IMR-90 (cell line): ENCODE measurements around the gene BSND. TPM values are rescaled to one million over a fixed set of nuclear protein-coding genes. Genes with fewer than 3 reads are reported as not detected.

Experiments
- ATAC-seq: fragments of 200-7000 bp; cut with Tn5 transposase; 2 replicates; pipeline ENCODE4 v1.9.1; 2020; ENCODE audit warnings: low read depth, mild to moderate bottlenecking, moderate library complexity
- BruUV-seq: library from RNA; stranded (reverse); fragments of 400-500 nt; replicated peaks from 2 replicates; lab custom pipeline; 2021; lab: Mats Ljungman, UMichigan
- CTCF ChIA-PET: fragments of 300-600 bp; formaldehyde crosslinking; extraction: SDS; loops from one replicate; lab custom pipeline; 2021; ENCODE audit warnings: antibody characterized with exemption; lab: Yijun Ruan, JAX
- POLR2A ChIA-PET: fragments of 300-600 bp; sonication (Branson Sonifier 250); formaldehyde crosslinking; loops from one replicate; lab custom pipeline; 2022; ENCODE audit warnings: antibody characterized with exemption; ENCODE audit not compliant: unreplicated experiment; lab: Charles Lee
- DNase-seq: peaks from one replicate; pipeline ENCODE4 v3.0.0; 2013
- H2AFZ ChIP-seq: replicated peaks from 2 replicates; pipeline ENCODE3; 2013; ENCODE audit warnings: low read length, mild to moderate bottlenecking; ENCODE audit not compliant: poor library complexity
- H2AK5ac ChIP-seq: 2 replicates; pipeline ENCODE4 v1.6.1; 2013; ENCODE audit warnings: low read depth, low read length, inconsistent platforms
- H2AK9ac ChIP-seq: replicated peaks from 2 replicates; pipeline ENCODE3; 2013; ENCODE audit warnings: mild to moderate bottlenecking, low read depth, low read length, moderate library complexity; ENCODE audit not compliant: poor library complexity
- H2BK120ac ChIP-seq: 2 replicates; pipeline ENCODE4 v1.6.1; 2013; ENCODE audit warnings: low read depth, low read length, inconsistent platforms
- H2BK15ac ChIP-seq: 3 replicates; pipeline ENCODE4 v1.6.1; 2013; ENCODE audit warnings: low read depth, low read length, inconsistent platforms
- H2BK20ac ChIP-seq: 2 replicates; pipeline ENCODE4 v1.6.1; 2013; ENCODE audit warnings: low read depth, mild to moderate bottlenecking, inconsistent platforms, low read length, moderate library complexity
- H2BK5ac ChIP-seq: 2 replicates; pipeline ENCODE4 v1.6.1; 2013; ENCODE audit warnings: mild to moderate bottlenecking, low read depth, low read length, inconsistent platforms; ENCODE audit not compliant: poor library complexity, severe bottlenecking
- H3K14ac ChIP-seq: replicated peaks from 2 replicates; pipeline ENCODE4 v1.6.1; 2013; ENCODE audit warnings: low read depth, low read length, inconsistent platforms
- H3K18ac ChIP-seq: 2 replicates; pipeline ENCODE4 v1.6.1; 2013; ENCODE audit warnings: low read depth, low read length, control low read depth
- H3K23ac ChIP-seq: 2 replicates; pipeline ENCODE4 v1.6.1; 2013; ENCODE audit warnings: low read depth, low read length, inconsistent platforms
- H3K27ac ChIP-seq: 2 replicates; pipeline ENCODE4 v1.5.1; 2013; ENCODE audit warnings: mild to moderate bottlenecking, control low read depth, low read length; ENCODE audit not compliant: insufficient read depth
- H3K27me3 ChIP-seq: 2 replicates; pipeline ENCODE4 v1.6.1; 2013; ENCODE audit warnings: low read length; ENCODE audit not compliant: control insufficient read depth, insufficient read depth
- H3K36me3 ChIP-seq: 2 replicates; pipeline ENCODE4 v1.6.1; 2013; ENCODE audit warnings: low read length, mixed read lengths; ENCODE audit not compliant: control insufficient read depth, insufficient read depth
- H3K4ac ChIP-seq: 2 replicates; pipeline ENCODE4 v1.6.1; 2013; ENCODE audit warnings: low read depth, low read length, inconsistent platforms
- H3K4me1 ChIP-seq: 2 replicates; pipeline ENCODE4 v1.6.1; 2013; ENCODE audit warnings: low read length, mixed read lengths; ENCODE audit not compliant: control insufficient read depth, insufficient read depth
- H3K4me2 ChIP-seq: 2 replicates; pipeline ENCODE4 v1.6.1; 2013; ENCODE audit warnings: low read depth, mild to moderate bottlenecking, control low read depth, low read length, moderate library complexity
- H3K4me3 ChIP-seq: 2 replicates; pipeline ENCODE4 v1.5.1; 2013; ENCODE audit warnings: low read depth, mild to moderate bottlenecking, control low read depth, low read length, moderate library complexity; ENCODE audit not compliant: insufficient read depth
- H3K56ac ChIP-seq: 2 replicates; pipeline ENCODE4 v1.6.1; 2013; ENCODE audit warnings: low read length, inconsistent platforms; ENCODE audit not compliant: insufficient read depth; ENCODE audit errors: extremely low read depth
- H3K79me1 ChIP-seq, 2 experiments: 2 replicates each; pipeline ENCODE4 v1.6.1; 2013; ENCODE audit warnings: low read length in 2 of 2, inconsistent platforms in 1 of 2, low read depth in 1 of 2
- H3K9ac ChIP-seq: 2 replicates; pipeline ENCODE4 v1.6.1; 2013; ENCODE audit warnings: low read depth, low read length, control low read depth
- H3K9me1 ChIP-seq: 2 replicates; pipeline ENCODE4 v1.6.1; 2013; ENCODE audit warnings: low read length, inconsistent platforms; ENCODE audit not compliant: insufficient read depth
- H3K9me3 ChIP-seq: 2 replicates; pipeline ENCODE4 v1.6.1; 2013; ENCODE audit warnings: low read length; ENCODE audit not compliant: control insufficient read depth, insufficient read depth
- H4K20me1 ChIP-seq: 2 replicates; pipeline ENCODE4 v1.6.1; 2013; ENCODE audit warnings: low read length, inconsistent platforms; ENCODE audit not compliant: insufficient read depth
- H4K5ac ChIP-seq: 2 replicates; pipeline ENCODE4 v1.6.1; 2013; ENCODE audit warnings: mild to moderate bottlenecking, low read depth, low read length, control low read depth
- H4K8ac ChIP-seq, 2 experiments: 2 replicates each; pipeline ENCODE4 v1.6.1; 2013; ENCODE audit warnings: low read depth in 2 of 2, low read length in 2 of 2, control low read depth in 1 of 2, inconsistent platforms in 1 of 2
- H4K91ac ChIP-seq: 2 replicates; pipeline ENCODE4 v1.6.1; 2013; ENCODE audit warnings: low read depth, low read length, inconsistent platforms; ENCODE audit not compliant: insufficient read depth
- BHLHE40 ChIP-seq: fragments of 150-350 bp; IDR thresholded peaks from 2 replicates; pipeline ENCODE4 v1.6.1; 2016; ENCODE audit warnings: mild to moderate bottlenecking, low read depth, low read length
- CEBPB ChIP-seq: IDR thresholded peaks from 2 replicates; pipeline ENCODE4 v1.6.1; 2012; ENCODE audit warnings: low read depth, low read length, improper control_type of control experiment
- CHD1 ChIP-seq: IDR thresholded peaks from 2 replicates; pipeline ENCODE4 v1.6.1; 2012; ENCODE audit warnings: low read depth, low read length, improper control_type of control experiment
- FOS ChIP-seq: fragments of 150-350 bp; IDR thresholded peaks from 2 replicates; pipeline ENCODE4 v1.6.1; 2016; ENCODE audit warnings: low read depth, low read length
- MAZ ChIP-seq: IDR thresholded peaks from 2 replicates; pipeline ENCODE4 v1.6.1; 2012; ENCODE audit warnings: low read depth, mild to moderate bottlenecking, low read length, improper control_type of control experiment, moderate library complexity, borderline replicate concordance
- MXI1 ChIP-seq: IDR thresholded peaks from 2 replicates; pipeline ENCODE4 v1.6.1; 2012; ENCODE audit warnings: low read depth, mild to moderate bottlenecking, low read length, moderate library complexity, borderline replicate concordance
- RCOR1 ChIP-seq: IDR thresholded peaks from 2 replicates; pipeline ENCODE4 v1.6.1; 2012; ENCODE audit warnings: mild to moderate bottlenecking, low read length, improper control_type of control experiment; ENCODE audit not compliant: insufficient replicate concordance
- WGBS, 2 experiments: methylation state at CpG; one replicate each; pipeline versions ENCODE4 v1.1.5 to v1.1.7; 2013; ENCODE audit warnings: missing lambda C conversion rate in 2 of 2; ENCODE audit not compliant: insufficient read length in 1 of 2; ENCODE audit errors: extremely low coverage in 2 of 2; 5-methylcytosine and 5-hydroxymethylcytosine counted together
- dilution Hi-C: fragments of 300-500 bp; cut with HindIII; formaldehyde crosslinking; loops from one replicate; pipeline ENCODE4 v1.14.3; 2018; ENCODE audit warnings: low sequenced_read_pairs; ENCODE audit not compliant: unreplicated experiment
- in situ Hi-C: fragments of 300-500 bp; cut with MboI; formaldehyde crosslinking; loops from 3 replicates; pipeline ENCODE4 v1.14.3; 2019; ENCODE audit warnings: low sequenced_read_pairs, inconsistent platforms, mixed read lengths
- intact Hi-C: fragments of 100-400 bp; cut with micrococcal nuclease; formaldehyde crosslinking; loops from 2 replicates; pipeline ENCODE4 v1.10.0; 2022
- polyA plus RNA-seq, 3 experiments: library from polyadenylated mRNA; depleted of rRNA; stranded (reverse); fragments of >200 nt; gene quantifications; 2 replicates each; pipeline ENCODE4 v1.2.3, GENCODE V29; 2012; ENCODE audit warnings: low replicate concordance in 1 of 3
- total RNA-seq: library from RNA; depleted of rRNA; stranded (reverse); fragments of >200 nt; gene quantifications from 2 replicates; pipeline ENCODE4 v1.2.3, GENCODE V29; 2012

BSND gene
- total and polyA plus RNA-seq, 2 of the 4 experiments (the other 2 are of a cell fraction) = not detected

- Histone ChIP-seq H3K27me3 (peaks cover 13% of the 10 kb centered on the region), H4K91ac (no peak overlapping the region), H3K18ac (no peak overlapping the region), H3K4ac (no peak overlapping the region), H3K4me3 (no peak overlapping the region), H2AFZ (peak overlapping the region; percentile 39), H3K4me2 (no peak overlapping the region), H2BK120ac (no peak overlapping the region), H3K4me1 (no peaks in the 10 kb centered on the region), H3K23ac (no peak overlapping the region), H2AK5ac (no peak overlapping the region), H4K20me1 (no peaks in the 10 kb centered on the region), H2BK5ac (no peak overlapping the region), H2BK15ac (no peak overlapping the region), H3K36me3 (no peaks in the 10 kb centered on the region), H4K5ac (no peak overlapping the region), H3K9me1 (0 out of 2 replicates have a peak, but pooled peaks cover 3% of the 10 kb centered on the region), H3K56ac (no peak overlapping the region), H4K8ac (peak overlapping the region in 1 of 2 experiments; percentile 17; a peak in 1 of 4 replicates), H2BK20ac (no peak overlapping the region), H3K14ac (no peak overlapping the region), H3K9me3 (no peaks in the 10 kb centered on the region), H3K79me1 (no peaks in the 10 kb centered on the region), H2AK9ac (peak overlapping the region; percentile 13), H3K9ac (no peak overlapping the region), H3K27ac (no peak overlapping the region)
- ATAC-seq (no peak), DNase-seq (peak; percentile 45)
- dilution Hi-C loops = no loop called here
- TF ChIP-seq BHLHE40 (no peak), CHD1 (no peak), CEBPB (no peak), MXI1 (no peak), MAZ (no peak), RCOR1 (no peak), FOS (no peak)
- WGBS, 2 experiments = no CpG with 5 or more reads among the region's 7 CpGs
- intact Hi-C loops = no loop called here
- BruUV-seq = no TSS peak
- ChIA-PET CTCF (interaction anchor here (0.7 to 1.1 kb wide), 2 partner anchors 16 to 21 kb away, joined by 3 read pairs; no protein-coding TSS in a partner anchor), POLR2A (no interaction called here)
- in situ Hi-C loops = no loop called here
Observed at GRCh38 chr1:54965624-54966340, 33.0 kb upstream of the BSND start.
